ENCODE measurements around the gene CSNK2B.

The CSNK2B gene

GRCh38 chr6:31717499-31718222 is 51.8 kb downstream of the CSNK2B start:
- DNase-seq: no peak

- no peak for DNase-seq
Observed at GRCh38 chr6:31718265-31718664, 52.4 kb downstream of the CSNK2B start.

GRCh38 chr6:31719001-31719400 is 53.1 kb downstream of the CSNK2B start:
- no peak for DNase-seq

Data from kidney glomerular epithelial cell (primary cell).